HFF-Myc (cell line): ENCODE data around the gene GRAMD4.

ENCODE experiments used
- DNase-seq: peaks from one replicate; pipeline ENCODE4 v3.0.0-alpha.2; 2011; ENCODE audit warnings: low read depth; ENCODE audit errors: extremely low read depth
- H3K4me3 ChIP-seq: replicated peaks from 2 replicates; pipeline ENCODE4 v1.5.1; 2011; ENCODE audit warnings: low read depth, mild to moderate bottlenecking, control low read depth, low read length
- CTCF ChIP-seq: IDR thresholded peaks from 2 replicates; pipeline ENCODE4 v1.5.1; 2012; ENCODE audit warnings: mild to moderate bottlenecking, low read depth, low read length, control low read depth; ENCODE audit errors: missing control alignments

Gene GRAMD4

GRCh38 chr22:46687048-46687444, 66.9 kb downstream of the GRAMD4 start:
- no peak for DNase-seq
- H3K4me3 ChIP-seq: no peak overlapping the region
- TF ChIP-seq CTCF: no peak

GRCh38 chr22:46687460-46687859, 67.3 kb downstream of the GRAMD4 start:
- H3K4me3 ChIP-seq: no peak overlapping the region
- TF ChIP-seq CTCF: no peak
- DNase-seq: no peak

GRCh38 chr22:46688949-46689348, 68.8 kb downstream of the GRAMD4 start:
- TF ChIP-seq CTCF: no peak
- no peak for DNase-seq
- H3K4me3 ChIP-seq: no peak overlapping the region

GRCh38 chr22:46690146-46690545, 70.0 kb downstream of the GRAMD4 start:
- no peak overlapping the region for H3K4me3 ChIP-seq
- no peak for DNase-seq
- TF ChIP-seq CTCF: no peak

- H3K4me3 ChIP-seq: no peak overlapping the region
- no peak for TF ChIP-seq CTCF
- DNase-seq: no peak
Observed at GRCh38 chr22:46691571-46691970, 71.4 kb downstream of the GRAMD4 start.

- no peak for TF ChIP-seq CTCF
- H3K4me3 ChIP-seq: no peak overlapping the region
- no peak for DNase-seq
Observed at GRCh38 chr22:46693634-46694415, 73.6 kb downstream of the GRAMD4 start.
